Measurements from ENCODE around the gene ZNF668.
A peak's percentile ranks its signal among the peaks of the same experiment; 100 is the strongest.

ZNF668 gene

DNA sequence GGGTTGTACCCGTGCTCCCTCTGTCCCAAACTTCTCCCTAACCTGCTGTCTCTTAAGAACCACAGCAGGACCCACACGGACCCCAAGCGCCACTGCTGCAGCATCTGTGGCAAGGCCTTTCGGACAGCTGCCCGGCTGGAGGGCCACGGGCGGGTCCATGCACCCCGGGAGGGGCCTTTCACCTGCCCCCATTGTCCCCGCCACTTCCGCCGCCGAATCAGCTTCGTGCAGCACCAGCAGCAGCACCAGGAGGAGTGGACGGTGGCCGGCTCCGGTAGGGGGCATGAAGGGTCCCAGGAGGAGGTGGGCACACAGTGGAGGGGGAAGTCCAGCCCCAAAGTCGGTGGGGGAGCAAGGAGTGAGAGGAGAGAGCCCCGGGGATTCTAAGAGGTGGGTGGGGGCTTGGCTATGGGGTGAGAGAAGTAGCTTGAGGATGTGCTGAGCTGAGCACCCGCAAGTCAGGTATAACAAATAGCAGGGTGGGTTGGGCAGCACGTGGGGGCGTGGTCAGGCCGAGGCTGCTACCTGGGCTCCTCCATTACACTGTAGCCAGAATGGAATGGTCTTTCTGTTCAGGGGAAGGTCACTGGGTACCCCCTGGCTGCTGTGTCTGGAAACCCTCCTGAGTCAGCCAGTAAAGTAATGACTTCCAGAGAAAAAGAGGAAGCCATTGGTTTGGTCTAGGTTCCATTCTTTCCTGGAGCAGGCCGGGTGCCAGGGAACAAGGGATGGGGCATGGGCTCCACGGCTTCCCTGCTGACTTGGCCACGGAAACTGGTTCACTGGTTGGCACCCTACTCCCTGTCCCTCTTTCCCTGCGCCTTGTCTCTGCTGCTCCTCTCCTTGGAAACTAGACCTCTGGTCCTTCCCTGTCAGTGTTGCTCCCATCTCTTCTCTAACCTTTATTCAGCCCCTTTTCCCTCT, 7.7 kb upstream of the ZNF668 start:
- no peak for DNase-seq

DNA sequence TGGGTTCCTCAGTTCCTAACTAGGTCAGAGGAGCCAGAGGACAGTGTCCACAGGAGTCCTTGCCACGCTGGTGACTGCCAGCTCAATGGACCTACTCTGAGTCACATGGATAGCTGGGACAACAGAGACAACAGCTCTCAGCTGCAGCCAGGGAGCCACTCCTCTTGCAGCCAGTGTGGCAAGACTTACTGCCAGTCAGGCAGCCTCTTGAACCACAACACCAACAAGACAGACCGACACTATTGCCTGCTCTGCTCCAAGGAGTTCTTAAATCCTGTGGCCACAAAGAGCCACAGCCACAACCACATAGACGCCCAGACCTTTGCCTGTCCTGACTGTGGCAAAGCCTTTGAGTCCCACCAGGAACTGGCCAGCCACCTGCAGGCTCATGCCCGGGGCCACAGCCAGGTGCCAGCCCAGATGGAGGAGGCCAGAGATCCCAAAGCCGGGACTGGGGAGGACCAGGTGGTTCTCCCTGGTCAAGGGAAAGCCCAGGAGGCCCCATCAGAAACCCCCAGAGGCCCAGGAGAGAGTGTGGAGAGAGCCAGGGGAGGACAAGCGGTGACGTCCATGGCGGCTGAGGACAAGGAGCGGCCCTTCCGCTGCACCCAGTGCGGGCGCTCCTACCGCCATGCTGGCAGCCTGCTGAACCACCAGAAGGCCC, 6.8 kb upstream of the ZNF668 start:
- no peak for DNase-seq

DNA sequence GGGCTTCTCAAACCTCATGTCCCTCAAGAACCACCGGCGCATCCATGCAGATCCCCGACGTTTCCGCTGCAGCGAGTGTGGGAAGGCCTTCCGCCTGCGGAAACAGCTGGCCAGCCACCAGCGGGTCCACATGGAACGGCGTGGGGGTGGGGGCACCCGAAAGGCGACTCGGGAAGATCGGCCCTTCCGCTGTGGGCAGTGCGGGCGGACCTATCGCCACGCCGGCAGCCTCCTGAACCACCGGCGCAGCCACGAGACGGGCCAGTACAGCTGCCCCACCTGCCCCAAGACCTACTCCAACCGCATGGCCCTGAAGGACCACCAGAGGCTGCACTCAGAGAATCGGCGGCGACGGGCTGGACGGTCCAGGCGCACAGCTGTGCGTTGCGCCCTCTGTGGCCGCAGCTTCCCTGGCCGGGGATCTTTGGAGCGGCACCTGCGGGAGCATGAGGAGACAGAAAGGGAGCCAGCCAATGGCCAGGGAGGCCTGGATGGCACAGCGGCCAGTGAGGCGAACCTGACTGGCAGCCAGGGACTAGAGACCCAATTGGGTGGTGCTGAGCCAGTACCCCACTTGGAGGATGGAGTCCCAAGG, 6.1 kb upstream of the ZNF668 start:
- DNase-seq: no peak

DNA sequence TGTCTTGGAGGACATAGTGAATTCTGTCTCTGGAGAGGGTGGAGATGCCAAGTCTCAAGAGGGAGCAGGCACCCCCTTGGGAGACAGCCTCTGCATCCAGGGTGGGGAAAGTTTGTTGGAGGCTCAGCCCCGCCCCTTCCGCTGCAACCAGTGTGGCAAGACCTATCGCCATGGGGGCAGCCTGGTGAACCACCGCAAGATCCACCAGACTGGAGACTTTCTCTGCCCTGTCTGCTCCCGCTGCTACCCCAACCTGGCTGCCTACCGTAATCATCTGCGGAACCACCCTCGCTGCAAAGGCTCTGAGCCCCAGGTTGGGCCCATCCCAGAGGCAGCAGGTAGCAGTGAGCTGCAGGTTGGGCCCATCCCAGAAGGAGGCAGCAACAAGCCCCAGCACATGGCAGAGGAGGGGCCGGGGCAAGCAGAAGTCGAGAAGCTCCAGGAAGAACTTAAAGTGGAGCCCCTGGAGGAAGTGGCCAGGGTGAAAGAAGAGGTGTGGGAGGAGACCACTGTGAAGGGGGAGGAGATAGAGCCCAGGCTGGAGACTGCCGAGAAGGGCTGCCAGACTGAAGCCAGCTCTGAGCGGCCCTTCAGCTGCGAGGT, 5.4 kb upstream of the ZNF668 start:
- DNase-seq: no peak

DNA sequence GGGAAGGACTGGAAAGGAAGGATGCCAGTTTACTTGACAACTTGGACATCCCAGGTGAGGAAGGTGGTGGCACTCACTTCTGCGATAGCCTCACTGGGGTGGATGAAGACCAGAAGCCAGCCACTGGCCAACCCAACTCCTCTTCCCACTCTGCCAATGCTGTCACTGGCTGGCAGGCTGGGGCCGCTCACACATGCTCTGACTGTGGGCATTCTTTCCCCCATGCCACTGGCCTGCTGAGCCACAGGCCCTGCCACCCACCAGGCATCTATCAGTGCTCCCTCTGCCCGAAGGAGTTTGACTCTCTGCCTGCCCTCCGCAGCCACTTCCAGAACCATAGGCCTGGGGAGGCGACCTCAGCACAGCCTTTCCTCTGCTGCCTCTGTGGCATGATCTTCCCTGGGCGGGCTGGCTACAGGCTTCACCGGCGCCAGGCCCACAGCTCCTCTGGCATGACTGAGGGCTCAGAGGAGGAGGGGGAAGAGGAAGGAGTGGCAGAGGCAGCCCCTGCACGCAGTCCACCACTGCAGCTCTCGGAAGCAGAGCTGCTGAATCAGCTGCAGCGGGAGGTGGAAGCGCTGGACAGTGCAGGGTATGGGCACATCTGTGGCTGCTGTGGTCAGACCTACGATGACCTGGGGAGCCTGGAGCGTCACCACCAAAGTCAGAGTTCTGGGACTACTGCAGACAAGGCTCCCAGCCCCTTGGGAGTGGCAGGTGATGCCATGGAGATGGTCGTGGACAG, 4.7 kb upstream of the ZNF668 start:
- no peak for DNase-seq

DNA sequence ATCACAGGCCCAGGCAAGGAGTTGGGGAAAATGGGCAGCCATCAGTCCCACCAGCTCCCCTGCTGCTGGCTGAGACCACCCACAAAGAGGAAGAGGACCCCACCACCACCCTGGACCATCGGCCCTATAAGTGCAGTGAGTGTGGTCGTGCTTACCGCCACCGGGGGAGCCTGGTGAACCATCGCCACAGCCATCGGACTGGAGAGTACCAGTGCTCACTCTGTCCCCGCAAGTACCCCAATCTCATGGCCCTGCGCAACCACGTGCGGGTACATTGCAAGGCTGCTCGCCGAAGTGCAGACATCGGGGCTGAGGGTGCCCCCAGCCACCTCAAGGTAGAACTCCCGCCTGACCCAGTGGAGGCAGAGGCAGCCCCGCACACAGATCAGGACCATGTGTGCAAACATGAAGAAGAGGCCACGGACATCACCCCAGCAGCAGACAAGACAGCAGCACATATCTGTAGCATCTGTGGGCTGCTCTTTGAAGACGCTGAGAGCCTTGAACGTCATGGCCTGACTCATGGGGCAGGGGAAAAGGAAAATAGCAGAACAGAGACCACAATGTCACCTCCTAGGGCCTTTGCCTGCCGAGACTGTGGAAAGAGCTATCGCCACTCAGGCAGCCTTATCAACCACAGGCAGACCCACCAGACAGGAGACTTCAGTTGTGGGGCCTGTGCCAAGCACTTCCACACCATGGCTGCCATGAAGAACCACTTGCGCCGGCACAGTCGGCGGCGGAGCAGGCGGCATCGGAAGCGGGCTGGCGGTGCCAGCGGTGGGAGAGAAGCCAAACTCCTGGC, 3.8 kb upstream of the ZNF668 start:
- no peak for DNase-seq

DNA sequence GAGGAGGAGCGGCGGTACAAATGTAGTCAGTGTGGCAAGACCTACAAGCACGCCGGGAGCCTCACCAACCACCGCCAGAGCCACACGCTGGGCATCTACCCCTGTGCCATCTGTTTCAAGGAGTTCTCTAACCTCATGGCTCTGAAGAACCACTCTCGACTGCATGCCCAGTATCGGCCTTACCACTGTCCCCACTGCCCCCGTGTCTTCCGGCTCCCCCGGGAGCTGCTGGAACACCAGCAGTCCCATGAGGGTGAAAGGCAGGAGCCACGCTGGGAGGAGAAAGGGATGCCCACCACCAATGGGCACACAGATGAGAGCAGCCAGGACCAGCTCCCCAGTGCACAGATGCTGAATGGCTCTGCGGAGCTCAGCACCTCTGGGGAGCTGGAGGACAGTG, 3.0 kb upstream of the ZNF668 start:
- DNase-seq: no peak

DNA sequence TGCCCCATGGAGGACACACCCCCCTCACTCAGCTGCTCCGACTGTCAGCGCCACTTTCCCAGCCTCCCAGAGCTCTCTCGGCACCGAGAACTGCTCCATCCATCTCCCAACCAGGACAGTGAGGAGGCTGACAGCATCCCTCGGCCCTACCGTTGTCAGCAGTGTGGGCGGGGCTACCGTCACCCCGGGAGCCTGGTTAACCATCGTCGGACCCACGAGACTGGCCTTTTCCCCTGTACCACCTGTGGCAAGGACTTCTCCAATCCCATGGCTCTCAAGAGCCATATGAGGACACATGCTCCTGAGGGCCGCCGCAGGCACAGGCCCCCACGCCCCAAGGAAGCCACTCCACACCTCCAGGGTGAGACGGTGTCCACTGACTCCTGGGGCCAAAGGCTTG, 2.3 kb upstream of the ZNF668 start:
- no peak for DNase-seq

DNA sequence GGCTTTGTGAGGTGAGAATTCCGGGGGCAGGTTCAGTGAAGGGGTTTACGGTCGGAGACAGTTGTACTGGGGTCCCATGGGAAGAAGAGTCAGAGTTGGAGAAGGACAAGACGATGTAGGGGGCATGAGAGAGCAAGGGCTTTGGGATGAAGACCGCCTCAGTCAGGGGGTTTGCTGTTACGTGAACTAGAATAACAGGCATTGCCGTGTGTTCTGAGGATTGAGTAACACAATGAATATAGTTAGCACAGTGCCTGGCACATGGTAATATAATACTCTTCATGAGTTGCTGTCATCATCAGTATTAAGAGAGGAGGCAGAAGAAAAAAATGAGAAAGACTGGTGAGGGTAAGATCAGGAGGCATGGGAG, 759 bp upstream of the ZNF668 start:
- no peak for DNase-seq

DNA sequence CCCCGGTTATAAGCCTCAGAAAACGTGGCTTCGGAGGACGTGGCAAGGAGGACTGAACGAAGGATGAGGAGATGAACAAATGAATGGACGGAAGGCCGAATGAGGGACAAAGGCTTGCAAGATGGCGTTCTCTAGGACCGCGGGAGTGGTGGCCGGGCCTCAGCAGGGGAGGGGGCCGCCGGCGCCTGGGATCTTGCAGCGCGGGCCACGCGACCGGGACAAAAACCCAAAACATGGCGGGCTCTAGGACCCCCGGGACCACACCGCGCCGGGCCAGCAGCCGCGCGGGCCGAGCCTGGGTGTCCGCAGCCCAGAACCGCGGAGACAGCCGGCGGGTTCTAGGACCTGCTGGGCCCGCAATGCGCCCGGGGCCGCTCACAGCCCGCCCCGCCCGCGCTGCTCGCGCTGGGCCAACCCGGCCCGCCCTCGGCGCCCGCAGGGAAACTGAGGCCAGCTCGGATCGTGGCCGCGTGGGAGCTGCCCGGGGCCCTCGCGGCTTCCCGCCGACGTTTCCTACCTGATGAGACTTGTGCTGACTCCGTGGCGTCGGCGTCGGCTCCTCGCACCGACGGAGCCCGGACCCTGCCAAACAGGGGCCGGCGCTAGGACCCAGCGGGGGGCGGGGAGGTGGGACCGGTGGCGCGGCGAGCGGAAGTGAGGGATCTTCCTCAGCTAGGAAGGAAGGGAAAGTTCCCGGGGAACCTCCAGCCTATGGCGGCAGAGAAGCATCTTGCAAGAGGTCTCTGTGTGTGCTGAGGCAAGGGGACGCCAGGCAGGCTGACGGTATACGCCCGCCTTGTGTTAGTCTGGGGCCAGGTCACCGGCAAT, 684 bp downstream of the ZNF668 start:
- peak; percentile 80 for DNase-seq

DNA sequence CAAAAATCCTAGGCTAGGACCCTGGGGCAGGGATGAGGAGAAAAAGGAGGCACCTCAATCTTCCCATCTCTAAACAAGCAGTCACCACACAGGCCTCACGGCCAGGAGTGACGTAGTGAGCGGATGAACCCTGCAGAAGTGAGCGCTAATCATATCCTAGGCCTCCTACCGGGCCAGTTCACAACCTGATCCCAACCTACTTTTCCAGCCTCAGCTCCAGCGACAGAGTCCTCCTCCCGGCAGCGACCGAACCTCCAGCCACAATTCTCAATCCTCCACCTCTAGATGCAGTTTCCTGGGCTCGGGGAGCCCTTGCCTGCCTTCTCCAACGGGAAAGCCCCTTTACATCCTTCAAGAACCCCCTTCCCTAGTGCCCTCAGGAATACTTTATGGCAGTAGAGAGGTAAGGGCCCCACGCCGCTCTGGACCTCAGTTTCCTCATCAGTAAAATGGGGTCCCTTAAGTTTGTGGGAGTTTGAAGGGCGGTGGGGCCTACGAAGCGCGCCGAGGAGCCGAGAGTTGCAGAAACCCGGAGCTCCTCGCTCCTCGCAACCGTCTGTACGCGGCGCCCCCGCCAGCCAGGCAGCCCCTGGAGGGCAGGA, 1.4 kb downstream of the ZNF668 start:
- DNase-seq: no peak

DNA sequence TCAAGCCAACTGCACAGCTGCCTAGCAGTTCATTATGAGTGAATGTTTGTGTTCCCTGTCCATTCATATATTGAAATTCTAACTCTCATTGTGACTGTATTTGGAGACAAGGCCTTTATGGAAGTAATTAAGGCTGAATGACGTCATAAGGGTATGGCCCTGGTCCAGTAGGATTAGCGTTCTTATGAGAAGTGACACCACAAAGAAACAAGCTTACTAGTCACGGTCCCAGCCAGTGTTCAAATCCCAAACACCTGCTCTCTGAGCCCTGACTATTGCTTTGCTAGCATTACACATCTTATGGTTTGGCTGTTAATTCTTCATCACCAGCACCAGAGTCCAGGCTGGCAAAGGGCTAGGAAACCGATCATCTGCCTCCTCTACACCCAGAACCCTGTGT, 2.2 kb downstream of the ZNF668 start:
- DNase-seq: no peak

DNA sequence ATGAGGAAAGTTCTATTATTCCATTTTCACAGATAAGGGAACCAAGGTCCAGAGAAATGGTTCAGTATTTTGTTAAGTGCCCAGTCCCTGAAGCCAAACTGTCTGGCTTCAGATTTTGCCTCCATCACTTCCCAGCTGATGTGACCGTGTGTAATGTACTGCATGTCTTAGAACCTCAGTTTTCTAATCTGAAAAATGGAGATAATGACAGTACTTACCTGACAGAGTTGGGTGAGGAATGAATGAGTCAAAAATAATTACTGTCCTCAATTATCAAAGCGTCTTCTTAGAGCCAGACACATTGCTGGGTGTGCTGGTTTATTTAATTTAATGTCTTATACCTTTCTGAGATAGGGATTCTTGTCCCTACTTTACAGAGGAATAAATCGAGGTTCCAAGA, 6.7 kb downstream of the ZNF668 start:
- no peak for DNase-seq

DNA sequence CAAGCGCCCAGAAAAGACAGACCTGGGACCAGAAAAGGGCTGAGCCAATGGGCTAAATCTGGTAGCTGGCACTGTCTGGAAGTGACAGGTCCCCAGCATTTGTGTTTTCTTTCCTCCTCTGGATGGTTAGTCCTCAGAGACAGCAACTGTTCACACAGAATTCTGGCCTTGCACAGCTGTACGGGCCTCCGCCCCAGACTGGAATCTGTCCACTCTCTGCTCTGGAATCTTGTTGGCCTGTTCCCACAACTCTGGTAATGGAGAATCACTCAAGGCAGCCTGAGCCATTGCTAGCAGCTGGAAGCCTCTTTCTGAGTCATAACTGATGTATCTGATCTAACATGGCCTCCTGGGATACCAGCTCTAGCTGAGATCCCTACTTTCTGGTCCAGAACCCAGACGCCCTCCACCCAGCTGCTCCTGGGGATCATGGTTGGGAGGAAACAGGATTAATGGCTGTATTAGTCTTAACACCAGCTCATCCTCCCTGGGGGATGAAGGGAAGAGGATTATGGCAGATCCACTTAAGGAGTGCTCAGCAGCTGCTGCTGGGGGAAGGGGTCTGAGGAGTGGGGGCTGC, 9.1 kb downstream of the ZNF668 start:
- peak; percentile 91 for DNase-seq

DNA sequence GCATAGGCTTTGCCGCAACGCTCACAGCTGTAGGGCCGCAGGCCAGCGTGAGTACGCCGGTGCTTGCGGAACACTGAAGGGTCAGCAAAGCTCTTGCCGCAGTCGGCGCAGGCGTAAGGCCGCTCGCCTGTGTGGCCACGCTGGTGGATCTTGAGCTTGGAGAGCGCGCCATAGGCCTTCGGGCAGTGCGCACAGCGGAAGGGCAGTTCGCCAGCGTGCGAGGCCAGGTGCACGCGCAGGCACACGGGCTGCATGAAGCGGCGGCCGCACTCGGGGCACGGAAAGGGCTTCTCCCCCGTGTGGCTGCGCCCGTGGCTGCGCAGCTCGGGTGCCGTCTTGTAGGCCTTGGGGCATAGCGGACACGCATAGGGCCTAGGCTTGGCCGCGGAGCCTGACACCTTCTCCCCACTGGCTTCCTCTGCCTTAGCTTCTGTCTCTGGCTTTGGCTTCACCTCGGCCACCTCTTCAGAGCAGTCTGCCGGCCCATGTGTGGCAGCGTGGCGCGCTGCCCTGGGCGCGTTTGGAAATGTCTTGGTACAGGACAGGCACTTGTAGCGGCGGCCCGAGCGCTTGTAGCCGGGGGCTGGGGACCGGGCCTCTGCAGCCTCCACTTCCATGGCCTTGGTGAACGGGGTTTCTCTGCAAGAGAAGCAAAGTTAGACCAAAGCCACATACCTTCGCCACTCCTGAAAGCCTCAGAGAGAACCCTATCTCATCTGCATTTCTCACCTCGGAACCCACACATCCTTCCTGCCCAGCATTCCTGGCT, 10.0 kb downstream of the ZNF668 start:
- peak; percentile 47 for DNase-seq

DNA sequence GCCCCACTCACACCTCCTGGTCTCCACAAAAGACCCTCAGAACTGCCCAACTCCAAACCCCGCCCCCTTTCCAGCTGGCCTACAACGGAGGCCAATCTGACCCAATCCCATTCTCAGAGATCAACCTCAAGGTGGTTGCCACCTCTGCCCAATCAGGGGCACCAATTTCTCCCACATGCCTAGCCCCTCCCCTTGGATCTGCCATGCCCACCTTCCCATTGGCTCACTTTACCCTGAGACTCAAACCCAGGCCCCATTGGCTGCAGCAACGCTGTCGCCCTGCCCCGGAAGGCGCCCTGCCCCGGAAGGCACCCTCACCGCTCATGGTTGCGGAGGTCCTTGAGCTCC, 10.6 kb downstream of the ZNF668 start:
- no peak for DNase-seq

DNA sequence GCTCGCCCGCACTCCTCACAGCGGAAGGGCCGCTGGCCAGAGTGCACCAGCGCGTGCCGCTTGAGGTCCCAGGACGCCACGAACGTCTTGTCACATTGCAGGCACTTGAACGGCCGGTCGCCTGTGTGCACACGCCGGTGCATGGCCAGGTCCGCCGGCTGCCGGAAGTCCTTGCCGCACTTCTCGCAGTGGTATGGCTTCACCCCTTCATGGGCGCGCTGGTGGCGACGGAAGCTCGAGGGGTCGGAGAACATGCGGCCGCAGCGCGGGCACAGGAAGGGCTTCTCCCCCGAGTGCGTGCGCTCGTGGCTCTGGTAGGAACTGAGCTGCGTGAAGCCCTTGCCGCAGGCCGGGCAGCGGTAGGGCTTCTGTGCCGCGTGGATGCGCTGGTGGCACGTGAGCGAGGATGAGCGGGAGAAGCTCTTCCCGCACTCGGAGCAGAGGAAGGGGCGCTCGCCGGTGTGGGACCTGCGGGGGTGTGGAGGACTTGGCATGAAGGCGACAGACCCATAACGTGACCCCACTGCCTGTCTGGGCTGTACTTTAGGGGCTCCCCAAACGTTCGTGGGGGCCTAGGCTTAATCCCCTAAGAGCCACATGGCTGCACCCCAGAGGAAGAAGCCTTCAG, 12.1 kb downstream of the ZNF668 start:
- DNase-seq: no peak

DNA sequence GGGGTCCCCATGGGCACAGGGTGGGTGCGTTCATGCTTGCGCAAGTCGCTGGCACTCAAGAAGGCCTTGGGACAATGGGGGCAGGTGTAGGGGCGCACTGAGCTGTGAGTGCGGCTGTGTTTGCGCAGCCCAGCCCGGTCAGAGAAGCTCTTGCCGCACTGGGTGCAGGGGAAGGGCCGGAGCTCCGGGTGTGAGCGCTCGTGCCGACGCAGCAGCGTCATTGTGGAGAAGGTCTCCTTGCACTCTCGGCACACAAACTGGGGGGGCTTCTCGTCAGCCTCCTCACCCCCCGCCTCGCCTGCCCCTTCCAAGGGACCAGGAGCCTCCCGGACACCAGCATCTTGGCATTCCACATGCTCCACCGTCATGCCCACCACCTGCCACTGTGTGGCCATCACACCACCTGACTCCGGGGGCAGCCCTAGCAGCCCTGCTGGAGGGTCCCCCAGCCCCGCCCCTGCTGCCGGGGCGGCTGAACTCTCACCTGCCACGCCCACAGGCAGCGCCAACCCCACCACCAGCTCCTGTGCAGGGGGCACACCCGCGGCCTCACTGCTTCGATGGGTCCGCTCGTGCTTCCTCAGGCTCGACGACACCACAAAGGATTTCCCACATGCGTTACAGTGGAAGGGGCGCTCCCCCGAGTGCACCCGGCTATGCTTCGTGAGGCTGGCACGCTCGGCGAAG, 12.8 kb downstream of the ZNF668 start:
- no peak for DNase-seq

DNA sequence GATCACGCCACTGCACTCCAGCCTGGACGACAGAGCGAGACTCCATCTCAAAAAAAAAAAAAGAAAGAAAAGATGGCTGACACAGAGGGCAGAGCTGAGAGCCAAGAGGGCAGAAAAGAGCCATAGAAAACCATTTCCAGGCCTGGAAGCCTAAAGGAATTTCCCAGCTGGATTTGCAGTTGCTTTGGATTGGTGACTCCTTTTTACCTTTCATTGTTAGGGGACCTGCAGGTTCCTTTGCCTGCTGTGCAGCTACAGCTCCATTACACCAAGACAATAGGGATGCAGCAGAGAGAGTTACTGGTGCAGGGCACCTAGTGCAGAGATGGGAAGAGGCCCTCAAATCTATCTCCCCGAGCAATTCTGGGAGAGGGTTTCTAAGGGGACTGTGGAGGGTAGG, 18.4 kb downstream of the ZNF668 start:
- no peak for DNase-seq
